HS-5 (cell line): Measurements from ENCODE around the gene GNB4.

ENCODE experiments used
- DNase-seq: peaks from one replicate; pipeline ENCODE4 v3.0.0-alpha.2; 2012; ENCODE audit warnings: low read depth

GNB4 gene

DNA sequence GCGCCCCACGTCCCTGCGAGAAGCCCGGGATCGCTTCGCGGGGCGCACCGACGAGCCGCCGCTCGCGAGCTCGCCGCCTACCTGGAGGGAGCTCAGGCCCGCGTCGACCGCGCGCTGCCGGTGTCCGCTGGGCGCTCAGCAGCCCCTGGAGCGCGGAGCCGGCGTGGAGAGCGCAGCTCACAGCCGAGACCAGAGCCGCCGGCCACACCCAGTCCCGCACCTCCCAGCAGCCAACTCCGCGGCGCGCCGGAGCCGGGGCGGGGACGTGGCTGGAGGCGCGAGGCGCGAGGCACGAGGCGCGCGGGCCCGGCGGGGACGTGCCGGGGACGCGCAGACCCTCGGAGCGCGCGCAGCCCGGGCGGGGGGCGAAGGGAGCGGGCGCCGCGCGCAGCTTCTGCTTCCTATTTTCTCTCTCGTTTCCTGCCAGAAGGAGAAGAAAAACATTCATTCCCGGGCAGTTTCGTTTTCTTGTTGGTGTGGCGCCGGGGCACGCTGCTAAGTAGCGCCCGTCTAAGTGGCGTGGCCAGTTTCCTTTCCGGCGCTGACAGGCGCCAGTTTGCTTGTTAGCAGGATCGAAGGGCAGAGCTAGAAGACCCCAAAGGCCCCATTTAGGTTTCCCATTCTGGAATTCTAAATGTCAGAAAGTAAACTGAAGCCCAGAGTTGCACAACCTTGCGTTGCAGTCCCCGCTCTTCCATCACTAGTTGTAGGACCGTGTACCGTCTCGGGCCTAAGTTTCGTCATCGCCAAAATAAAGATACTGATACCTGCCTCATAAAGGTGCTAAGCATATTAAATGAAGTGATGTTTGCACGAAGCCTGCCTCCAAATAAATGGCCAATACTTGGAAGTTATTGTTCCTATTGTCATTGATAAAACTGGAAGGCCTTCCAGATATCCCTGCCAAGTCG, at the start of gene GNB4:
GNB4 (minus strand) TSS at position 206 of the 911 bp plus-strand sequence. CDS start 25,270 bp downstream, outside the sequence.
- DNase-seq: peak; percentile 56

DNA sequence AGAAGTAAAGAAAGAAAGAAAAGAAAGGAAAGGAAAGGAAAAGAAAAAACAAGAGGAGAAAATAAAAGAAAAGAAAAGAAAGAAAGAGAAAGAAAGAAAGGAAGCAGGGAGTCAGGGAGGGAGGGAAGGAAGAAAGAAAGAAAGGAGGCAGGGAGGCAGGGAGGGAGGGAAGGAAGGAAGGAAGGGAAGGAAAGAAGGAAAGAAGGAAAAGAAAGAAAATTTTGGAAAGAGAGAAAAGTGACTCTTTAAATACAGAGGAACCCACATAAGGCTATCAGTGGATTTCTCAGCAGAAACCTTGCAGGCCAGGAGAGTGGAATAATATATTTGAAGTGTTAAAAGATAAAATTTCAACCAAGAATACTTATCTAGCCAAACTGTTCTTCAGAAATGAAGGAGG, 44.2 kb upstream of the GNB4 start:
- DNase-seq: no peak

DNA sequence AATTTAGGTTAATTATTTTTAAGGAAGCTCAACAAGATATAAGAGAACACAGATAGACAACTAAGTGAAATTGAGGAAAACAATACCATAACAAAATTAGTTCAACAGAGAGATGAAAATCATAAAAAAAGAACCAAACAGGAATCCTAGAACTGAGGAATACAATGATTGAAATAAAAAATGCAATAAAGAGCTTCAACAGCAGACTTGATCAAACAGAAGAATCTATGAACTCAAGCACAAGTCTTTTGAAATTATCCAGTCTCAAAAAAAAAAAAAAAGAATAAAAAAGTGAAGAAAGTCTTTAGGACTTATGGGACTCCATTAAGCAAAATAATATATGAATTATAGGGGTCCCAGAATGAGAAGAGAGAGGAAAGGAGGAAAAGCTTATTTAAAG, 42.0 kb upstream of the GNB4 start:
- DNase-seq: no peak

DNA sequence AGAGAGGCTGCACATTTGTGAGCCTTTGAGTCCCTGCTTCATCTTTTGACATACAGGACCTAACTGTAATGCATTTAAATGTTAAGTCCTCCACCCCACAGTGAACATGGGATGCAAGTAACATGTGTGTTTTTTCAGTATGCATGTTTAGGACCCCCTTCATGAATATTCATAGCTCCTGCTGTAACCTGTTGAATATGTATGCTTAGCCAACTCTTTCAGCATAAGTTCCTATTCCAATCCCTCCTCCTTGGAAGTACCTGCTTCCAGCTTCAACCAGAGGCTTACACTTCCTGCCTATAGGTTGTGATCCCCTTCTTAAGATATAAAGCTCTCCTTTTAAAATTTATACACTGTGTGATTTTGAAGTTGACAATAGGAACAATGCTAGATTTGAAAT, 36.9 kb upstream of the GNB4 start:
- no peak for DNase-seq

DNA sequence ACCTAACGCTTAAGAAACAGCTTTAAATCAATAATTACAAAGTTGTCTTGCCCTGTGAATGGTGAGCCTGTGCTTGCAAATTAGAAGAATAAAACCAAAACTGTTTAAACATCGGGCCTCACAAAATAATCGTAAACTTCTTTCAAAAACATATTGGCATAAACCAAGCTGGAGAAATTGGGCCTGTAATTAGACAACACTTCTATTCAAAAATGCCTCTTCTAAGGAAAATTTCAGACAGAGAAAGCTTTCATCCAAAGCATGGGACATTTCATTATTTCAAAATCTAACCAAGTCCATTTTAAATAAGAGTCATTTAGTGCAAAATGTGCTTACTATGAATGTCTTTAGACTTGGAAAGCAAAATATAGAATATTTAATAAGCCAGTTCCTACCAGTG, 35.5 kb upstream of the GNB4 start:
- no peak for DNase-seq

DNA sequence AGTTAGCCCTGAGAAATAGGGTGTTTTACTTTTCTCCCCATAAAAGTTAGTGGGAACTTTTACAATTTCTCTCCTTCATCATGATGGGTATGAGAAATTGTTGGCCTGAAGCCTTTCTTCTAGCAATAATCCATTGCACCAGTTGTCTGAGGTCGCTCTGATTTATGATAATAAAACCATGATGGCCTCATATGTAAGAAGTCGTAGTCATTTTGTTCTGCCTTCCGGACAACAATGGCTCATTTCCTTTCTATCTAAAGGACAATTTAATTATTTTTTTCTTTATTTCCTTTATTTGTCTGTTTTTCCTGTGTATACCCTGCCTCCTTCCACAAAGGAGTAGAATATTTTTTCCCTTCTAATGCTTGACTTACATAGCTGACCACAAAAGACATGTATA, 31.6 kb upstream of the GNB4 start:
- DNase-seq: no peak

DNA sequence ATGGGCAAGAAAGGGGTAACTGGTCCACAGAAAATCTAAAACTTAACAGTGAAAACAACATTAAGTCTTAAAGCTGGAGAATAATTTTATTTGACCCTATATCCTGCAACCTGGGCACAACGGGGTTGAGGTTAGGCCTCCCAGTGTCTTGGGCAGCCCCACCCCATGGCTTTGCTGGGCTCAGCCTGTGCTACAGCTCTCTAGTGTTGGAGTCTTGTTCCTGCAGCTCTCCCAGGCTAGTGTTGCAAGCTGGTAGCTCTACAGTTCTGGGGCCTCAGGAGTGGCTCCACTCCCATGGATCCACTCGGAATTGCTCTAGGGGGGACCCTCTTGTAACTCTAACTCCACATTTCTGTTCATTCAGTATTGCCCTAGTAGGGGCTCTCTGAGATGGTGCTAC, 24.9 kb upstream of the GNB4 start:
- no peak for DNase-seq

DNA sequence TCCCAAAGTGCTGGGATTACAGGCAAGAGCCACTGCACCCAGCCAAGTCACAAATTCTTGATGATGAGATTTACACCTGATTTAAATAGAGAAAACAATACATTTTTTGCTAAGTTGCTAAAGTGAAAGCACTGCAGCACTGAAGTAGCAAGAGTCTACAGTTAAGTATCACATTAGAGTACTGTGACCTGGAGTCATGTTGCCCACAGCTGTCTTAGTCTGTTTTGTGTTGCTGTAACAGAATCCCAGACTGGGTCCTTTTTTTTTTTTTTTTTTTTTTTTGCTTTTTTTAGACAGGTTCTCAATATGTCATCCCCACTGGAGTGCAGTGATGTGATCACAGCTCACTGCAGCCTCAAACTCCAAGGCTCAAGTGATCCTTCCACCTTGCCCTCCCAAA, 23.2 kb upstream of the GNB4 start:
- no peak for DNase-seq

DNA sequence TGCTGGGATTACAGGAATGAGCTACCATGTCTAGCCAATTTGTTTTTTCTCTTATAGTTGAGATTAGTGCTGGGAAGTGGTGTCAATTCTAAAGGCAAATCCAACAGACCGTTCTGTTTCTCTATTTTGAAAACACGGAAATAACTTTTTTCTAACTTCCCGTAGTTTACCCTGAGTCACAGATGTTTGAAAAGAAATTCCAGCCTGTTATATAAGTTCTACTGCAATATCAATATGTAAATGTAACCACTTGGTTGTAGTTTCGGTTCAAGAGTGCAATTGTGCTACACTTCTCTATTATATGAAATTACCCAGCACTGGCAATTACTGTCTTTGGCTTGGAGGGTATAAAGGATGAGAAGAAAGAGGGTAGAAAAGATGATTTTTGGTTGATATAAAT, 22.3 kb upstream of the GNB4 start:
- no peak for DNase-seq

DNA sequence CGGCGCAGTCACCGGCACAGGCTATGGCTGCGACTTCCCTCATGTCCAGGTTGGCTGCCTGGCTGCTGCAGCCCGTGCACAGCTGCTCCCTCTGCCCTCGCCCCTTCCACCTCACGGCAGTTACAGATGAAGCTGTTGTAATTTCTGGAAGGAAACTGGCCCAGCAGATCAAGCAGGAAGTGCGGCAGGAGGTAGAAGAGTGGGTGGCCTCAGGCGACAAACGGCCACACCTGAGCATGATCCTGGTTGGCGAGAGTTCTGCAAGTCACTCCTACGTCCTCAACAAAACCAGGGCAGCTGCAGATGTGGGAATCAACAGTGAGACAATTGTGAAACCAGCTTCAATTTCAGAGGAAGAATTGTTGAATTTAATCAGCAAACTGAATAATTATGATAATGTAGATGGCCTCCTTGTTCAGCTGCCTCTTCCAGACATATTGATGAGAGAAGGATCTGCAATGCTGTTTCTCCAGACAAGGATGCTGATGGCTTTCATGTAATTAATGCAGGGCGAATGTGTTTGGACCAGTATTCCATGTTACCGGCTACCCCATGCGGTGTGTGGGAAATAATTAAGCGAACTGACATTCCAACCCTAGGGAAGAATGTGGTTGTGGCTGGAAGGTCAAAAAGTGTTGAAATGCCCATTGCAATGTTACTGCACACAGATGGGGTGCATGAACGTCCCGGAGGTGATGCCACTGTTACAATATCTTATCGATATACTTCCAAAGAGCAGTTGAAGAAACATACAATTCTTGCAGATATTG, 13.2 kb upstream of the GNB4 start:
- DNase-seq: no peak

DNA sequence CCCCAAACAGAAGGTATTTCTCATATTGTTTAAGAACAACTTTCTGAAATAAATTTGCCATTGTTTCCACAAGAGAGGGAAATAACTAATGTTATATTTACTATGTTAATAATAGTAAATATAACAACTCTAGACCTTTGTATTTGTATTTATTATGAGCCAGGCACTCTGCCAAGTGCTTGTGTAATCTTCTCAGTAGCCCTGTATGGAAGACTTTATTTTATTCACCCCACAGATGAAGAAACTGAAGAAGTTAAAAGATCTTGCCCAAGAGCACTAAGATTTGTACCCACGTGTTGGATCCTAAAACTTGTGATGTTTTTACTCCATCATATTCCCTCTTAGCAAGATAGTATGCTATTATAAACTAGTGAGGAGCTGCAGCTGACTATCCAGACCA, 12.0 kb upstream of the GNB4 start:
- no peak for DNase-seq

DNA sequence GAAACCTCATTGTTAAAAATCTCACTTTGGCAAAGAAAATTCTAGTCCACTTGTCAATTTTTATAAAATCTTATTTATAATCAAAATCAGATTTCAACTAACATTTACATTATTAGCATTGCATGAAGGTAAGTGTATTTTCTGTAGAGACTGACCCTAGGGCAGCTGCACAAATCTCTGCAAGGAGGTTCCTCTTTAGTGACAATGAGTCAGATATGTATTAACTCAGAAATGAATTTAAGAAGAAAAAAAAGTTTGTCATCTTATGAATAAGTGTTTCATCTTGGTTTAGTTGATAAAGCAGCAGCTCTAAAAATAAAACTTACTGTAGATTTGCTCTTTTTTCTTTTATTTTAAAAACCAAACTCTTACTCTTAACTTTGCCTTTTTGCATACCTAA, 9.0 kb upstream of the GNB4 start:
- DNase-seq: no peak

DNA sequence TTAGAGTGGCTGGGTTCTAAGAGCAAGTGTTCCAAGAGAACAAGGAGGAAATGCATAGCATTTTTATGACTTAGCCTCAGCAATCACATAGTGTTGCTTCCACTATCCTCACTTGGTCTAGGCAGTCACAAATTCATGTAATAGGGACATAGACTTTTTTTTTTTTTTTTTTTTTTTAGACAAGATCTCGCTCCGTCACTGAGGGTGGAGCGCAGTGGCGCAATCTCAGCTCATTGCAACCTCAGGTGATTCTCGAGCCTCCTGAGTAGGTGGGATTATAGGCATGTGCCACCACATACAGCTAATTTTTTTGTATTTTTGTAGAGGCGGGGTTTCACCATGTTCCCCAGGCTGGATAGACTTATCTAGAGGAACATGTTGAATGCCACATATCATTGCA, 4.7 kb upstream of the GNB4 start:
- DNase-seq: no peak

DNA sequence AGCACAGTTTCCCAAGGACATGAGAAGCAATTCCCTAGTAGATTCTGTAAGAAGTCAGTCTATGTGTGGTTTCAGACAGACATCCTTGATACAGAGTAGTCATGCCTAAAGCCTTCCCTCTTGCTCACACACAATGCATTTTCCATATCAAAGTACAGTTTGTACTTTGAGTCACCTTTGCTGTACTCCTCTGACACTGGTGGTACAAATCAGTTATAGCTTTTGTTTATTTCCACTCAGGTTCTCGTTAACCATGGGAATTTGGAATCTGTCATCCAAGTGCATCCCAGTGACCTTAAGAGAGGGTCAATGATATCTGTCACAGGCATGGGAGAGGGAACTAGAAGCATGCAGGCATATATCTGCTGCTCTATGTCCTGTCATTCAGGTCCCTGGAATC, 3.6 kb upstream of the GNB4 start:
- no peak for DNase-seq

DNA sequence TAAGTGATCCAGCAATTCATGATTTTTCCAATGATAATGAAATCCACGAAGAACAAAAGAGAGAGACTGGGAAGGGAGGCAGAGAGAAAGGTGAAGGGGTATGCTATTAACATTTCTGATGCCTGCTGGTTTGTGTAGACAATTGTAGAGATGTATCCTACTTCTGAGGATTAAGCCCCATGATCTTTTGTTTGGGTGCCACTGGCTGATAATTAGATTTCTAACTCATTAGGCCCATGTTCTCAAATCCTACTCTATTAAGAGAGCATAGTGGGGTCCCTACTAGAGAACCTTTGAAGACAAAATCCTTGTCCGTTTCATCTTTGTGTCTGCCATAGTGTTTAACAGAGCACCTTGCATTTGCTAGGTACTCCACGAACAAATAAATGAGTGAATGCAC, 2.7 kb upstream of the GNB4 start:
- no peak for DNase-seq

DNA sequence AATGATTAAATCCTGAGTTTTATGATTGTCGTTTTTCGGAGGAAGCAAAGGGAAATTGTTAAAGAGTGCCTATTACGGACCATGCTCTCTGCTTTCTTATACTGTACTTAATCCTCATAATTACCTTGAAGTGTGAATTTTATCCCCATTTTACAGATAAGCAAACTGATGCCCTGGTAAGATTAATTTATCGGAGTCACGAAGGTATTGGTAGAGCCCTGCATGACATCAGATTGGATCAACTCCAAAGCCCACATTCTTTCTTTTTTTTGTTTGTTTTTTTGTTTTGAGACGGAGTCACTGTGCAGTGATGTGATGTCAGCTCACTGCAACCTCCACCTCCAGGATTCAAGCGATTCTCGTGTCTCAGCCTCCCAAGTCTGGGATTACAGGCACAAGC, 1.6 kb upstream of the GNB4 start:
- no peak for DNase-seq

DNA sequence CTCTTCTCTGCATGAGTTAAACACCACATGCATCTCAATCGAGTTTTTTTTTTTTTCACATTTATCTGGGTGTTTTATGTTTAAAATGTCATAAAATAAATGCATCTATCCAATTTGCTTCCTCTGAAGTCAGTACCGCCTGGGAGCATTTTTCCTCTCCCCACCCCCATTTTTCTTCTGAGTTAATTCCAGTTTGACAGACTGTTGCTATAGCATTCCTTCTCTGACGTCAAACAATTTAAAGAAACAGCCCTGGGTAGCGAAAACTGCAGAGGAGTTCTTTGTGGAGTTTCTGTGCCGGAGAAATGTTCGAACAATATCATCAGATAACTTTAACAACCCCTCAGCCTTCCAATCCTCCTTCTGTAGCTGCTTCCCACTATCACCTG, 900 bp upstream of the GNB4 start:
- no peak for DNase-seq

DNA sequence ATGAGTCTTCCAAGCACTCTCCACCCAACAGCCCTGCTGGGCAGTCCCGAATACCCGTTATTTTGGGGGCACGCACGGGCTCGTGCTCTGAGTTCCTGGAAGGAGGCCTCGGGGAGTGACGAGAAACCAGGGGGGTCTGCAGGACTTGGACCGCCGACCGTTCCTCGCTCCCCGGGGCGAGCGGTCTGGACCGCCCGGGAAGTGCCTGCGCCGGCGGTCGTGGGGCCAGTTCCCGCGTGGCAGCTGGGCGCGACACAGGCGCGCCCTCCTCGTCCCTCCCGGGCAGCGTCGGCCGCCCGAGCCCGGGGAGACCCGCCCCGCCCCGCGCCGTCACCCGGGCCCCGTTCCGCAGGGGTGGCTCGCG, 387 bp downstream of the GNB4 start:
- no peak for DNase-seq

DNA sequence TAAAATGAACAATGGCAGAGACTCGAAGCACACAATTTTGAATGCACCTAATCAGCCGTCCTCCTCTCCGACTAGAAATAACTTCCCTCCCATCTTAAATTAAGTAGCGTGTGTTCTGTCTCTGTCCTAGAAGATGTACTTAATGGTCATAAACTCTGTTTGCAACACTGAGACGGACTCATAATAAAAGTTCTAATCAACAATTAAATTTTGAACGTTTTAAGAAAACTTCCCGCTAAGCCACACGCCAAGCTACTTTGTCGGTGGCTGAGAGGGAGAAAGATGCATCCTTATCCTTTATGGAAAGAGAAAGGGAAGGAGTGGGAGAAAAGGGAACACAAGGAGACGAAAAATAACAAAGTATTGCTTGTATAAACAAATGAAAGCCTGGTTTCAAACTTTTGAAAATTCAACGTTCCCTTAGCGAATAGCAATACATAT, 989 bp downstream of the GNB4 start:
- DNase-seq: no peak

DNA sequence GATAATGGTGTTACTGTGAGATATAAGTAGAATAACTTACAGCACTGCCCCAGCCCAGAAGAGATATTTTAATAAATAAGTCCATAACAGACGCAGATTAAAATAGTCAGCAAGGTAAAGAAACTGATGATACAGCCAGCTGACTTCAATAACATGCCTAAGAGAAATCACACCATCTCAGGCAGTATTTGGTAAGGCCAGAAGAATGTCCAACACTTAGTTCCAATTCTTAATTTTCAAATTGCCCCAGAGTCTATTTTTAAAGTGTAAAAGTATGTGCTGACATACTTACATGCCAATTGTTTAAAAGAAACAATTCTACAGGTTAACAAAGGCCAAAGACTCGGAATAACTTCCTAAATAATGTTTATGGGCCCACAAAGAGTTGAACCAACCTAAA, 1.6 kb downstream of the GNB4 start:
- no peak for DNase-seq

DNA sequence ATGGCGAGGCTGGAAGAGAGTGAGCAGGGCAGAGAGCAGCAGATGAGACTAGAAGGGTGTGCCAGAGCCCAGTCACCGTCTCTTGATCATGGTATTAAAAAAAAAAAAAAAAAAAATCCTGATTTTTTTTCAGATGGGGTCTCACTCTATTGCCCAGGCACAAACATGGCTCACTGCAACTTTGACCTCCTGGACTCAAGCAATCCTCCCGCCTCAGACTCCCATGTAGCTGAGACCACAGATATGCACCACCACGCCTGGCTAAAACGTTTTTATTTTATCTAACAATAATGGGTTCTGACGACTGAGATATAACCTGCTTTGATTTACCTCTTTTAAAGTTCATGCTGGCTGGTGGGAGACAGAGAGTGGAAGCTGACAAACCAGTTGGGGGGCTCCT, 4.0 kb downstream of the GNB4 start:
- DNase-seq: no peak

DNA sequence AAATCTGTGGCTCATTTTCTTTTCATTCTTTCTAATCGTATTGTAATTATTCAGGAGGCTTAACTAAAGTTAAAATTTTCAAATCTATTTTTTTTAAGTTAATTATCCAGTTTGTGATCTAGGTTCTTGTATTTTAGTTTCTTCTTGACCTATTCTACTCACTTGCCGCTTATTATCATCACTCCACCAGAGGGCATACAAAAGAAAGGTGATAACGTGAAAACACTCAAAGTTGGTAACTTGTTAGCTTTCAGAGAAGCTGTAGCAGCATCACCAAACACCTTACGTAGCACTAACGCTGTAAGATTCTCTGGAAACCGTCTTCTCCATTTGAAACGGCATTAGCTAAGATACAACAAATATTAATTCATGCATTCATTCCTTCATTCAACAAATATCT, 4.8 kb downstream of the GNB4 start:
- DNase-seq: no peak

DNA sequence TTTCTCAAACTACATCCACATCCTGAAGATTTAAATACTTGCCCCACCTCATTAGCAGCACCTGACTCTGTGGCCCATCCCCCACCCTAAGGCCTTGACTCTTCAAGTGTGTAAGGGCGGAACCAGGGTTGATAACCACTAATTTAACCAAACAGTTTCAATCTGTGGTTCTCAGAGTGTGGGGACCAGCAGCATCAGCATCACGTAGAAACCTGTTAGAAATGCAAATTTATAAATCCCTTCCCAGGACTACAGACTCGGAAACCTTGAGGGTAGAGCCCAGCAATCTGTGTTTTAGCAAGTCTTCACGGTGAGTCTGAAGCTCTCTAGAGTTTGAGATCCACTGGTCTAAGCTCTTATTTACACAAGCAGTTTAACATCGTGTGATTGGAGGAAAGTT, 12.4 kb downstream of the GNB4 start:
- DNase-seq: no peak

DNA sequence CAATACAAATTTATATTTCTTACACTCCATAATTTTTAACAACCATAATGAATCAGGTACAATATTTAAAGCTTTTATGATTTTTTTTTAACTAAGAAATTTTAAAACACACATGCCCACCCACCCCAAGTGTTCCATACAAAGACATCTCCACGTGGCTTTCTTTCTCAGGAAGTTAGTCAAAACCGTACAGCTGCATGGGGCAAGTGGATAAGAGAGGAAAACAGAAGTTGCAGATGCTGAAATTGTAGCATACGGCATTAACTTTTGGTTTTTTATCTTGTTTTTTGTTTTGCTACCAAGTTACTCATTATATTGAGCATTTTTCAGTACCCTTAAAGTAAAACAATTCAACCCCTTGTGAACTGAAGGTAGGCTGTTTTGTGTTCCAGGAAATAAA, 14.8 kb downstream of the GNB4 start:
- DNase-seq: no peak
